HepG2 (cell line): ENCODE data around the gene TUBB4B. TPM values are rescaled to one million over a fixed set of nuclear protein-coding genes. Genes with fewer than 3 reads are reported as not detected.

Source experiments
- ATAC-seq: fragments of 200-7000 bp; cut with Tn5 transposase; 3 replicates; pipeline ENCODE4 v1.9.1; 2020; ENCODE audit warnings: mild to moderate bottlenecking, moderate library complexity
- BruUV-seq: library from RNA; stranded (reverse); fragments of 400-500 nt; replicated peaks from 2 replicates; lab custom pipeline; 2021; lab: Mats Ljungman, UMichigan
- CTCF ChIA-PET: fragments of 300-600 bp; formaldehyde crosslinking; extraction: SDS; loops from one replicate; lab custom pipeline; 2021; ENCODE audit warnings: low total read pairs, inconsistent platforms, low intra/inter-chr PET ratio; lab: Yijun Ruan, JAX
- POLR2A ChIA-PET: fragments of 350-600 bp; sonication (Branson Sonifier 250); formaldehyde crosslinking; loops from one replicate; lab custom pipeline; 2020; ENCODE audit warnings: antibody characterized with exemption, inconsistent platforms; lab: Yijun Ruan, JAX
- DNase-seq: peaks from one replicate; pipeline ENCODE4 v3.0.0-alpha.2; 2015; ENCODE audit warnings: low spot score
- FAIRE-seq: peaks from 3 replicates; lab custom pipeline; 2011; peaks lifted over from hg19 to GRCh38; lab: Jason Lieb, UNC
- H2AFZ ChIP-seq: one replicate; pipeline ENCODE4 v1.6.1; 2011; ENCODE audit warnings: low read length, inconsistent platforms
- H3K27ac ChIP-seq: fragments of 300-600 bp; 3 replicates; pipeline ENCODE4 v1.8.0; 2011; ENCODE audit warnings: mixed run types, mild to moderate bottlenecking, mixed read lengths, low read length, inconsistent platforms; ENCODE audit not compliant: insufficient read depth; ENCODE audit errors: extremely low read length
- H3K27me3 ChIP-seq, 2 experiments: fragments of 200-600 bp in 1 of 2; 2 replicates in 1 of 2; 3 replicates in 1 of 2; pipeline versions ENCODE4 v1.6.0 to v1.8.0; 2011; ENCODE audit warnings: low read length in 2 of 2, mild to moderate bottlenecking in 2 of 2, moderate library complexity in 2 of 2, inconsistent platforms in 1 of 2; ENCODE audit not compliant: insufficient read depth in 2 of 2, control insufficient read depth in 1 of 2
- H3K36me3 ChIP-seq, 2 experiments: fragments of 200-600 bp in 1 of 2; replicated peaks in 1 of 2; 2 replicates in 1 of 2; 3 replicates in 1 of 2; pipeline versions ENCODE4 v1.5.1 to v1.8.0; 2011; ENCODE audit warnings: low read length in 2 of 2, inconsistent platforms in 1 of 2; ENCODE audit not compliant: insufficient read depth in 2 of 2, control insufficient read depth in 1 of 2
- H3K4me1 ChIP-seq: 2 replicates; pipeline ENCODE4 v1.5.1; 2012; ENCODE audit warnings: low read length, inconsistent platforms; ENCODE audit not compliant: insufficient read depth
- H3K4me2 ChIP-seq: 2 replicates; pipeline ENCODE4 v1.6.0; 2011; ENCODE audit warnings: low read depth, low read length, inconsistent platforms
- H3K4me3 ChIP-seq, 3 experiments: fragments of 200-600 bp in 1 of 3; sonication (generic), shearing (Covaris generic) in 1 of 3; replicated peaks in 1 of 3; 2 replicates each; pipeline ENCODE4 v1.5.1; 2011 to 2016; ENCODE audit warnings: low read length in 3 of 3, inconsistent platforms in 2 of 3, low read depth in 2 of 3, mild to moderate bottlenecking in 2 of 3, control low read depth in 1 of 3, mixed read lengths in 1 of 3; ENCODE audit not compliant: insufficient read depth in 1 of 3
- H3K79me2 ChIP-seq: one replicate; pipeline ENCODE4 v1.6.1; 2011; ENCODE audit warnings: low read length, inconsistent platforms; ENCODE audit not compliant: insufficient read depth
- H3K9ac ChIP-seq: 2 replicates; pipeline ENCODE4 v1.6.0; 2011; ENCODE audit warnings: mild to moderate bottlenecking, low read depth, low read length, inconsistent platforms; ENCODE audit not compliant: insufficient read depth
- H3K9me3 ChIP-seq: 2 replicates; pipeline ENCODE4 v1.5.1; 2012; ENCODE audit warnings: mild to moderate bottlenecking, low read length
- H4K20me1 ChIP-seq: 2 replicates; pipeline ENCODE4 v1.6.0; 2011; ENCODE audit warnings: inconsistent platforms, mild to moderate bottlenecking, low read length, moderate library complexity; ENCODE audit not compliant: insufficient read depth
- AGO2 ChIP-seq: fragments of 200-400 bp; formaldehyde crosslinking; optimal IDR thresholded peaks from 2 replicates; pipeline ENCODE3; 2017; ENCODE audit warnings: mild to moderate bottlenecking, low read depth, low read length, moderate library complexity
- HNRNPL ChIP-seq: fragments of 200-400 bp; formaldehyde crosslinking; IDR thresholded peaks from 2 replicates; pipeline ENCODE4 v1.6.1; 2017; ENCODE audit warnings: mild to moderate bottlenecking, low read depth, low read length
- WGBS: methylation state at CpG from one replicate; pipeline ENCODE4 v1.1.6; 2017; ENCODE audit warnings: low lambda C conversion rate; 5-methylcytosine and 5-hydroxymethylcytosine counted together
- in situ Hi-C: cut with HindIII; loops from 2 replicates; pipeline ENCODE4 v1.10.0; 2017; ENCODE audit warnings: low pct_unique_long_range_greater_than_20kb; ENCODE audit not compliant: extremely low pct_ligation_motif_present
- intact Hi-C: fragments of 100-400 bp; cut with micrococcal nuclease; formaldehyde crosslinking; loops from one replicate; pipeline ENCODE4 v1.10.0; 2022; ENCODE audit not compliant: unreplicated experiment
- polyA plus RNA-seq, 8 experiments: library from polyadenylated mRNA; depleted of rRNA in 3 of 8; stranded (reverse) in 7 of 8; unstranded in 1 of 8; fragments of >200 nt; fragmentation: Illumina TruSeq in 4 of 8; extraction: Trizol in 4 of 8; gene quantifications; 2 replicates each; pipeline versions ENCODE4 v1.2.1 to v1.2.3, GENCODE V29; 2011 to 2016; ENCODE audit warnings: low read depth in 4 of 8, missing spikeins in 1 of 8, mixed read lengths in 1 of 8; ENCODE audit not compliant: insufficient read depth in 1 of 8
- total RNA-seq, 5 experiments: library from RNA; depleted of rRNA; stranded (reverse); fragments of >200 nt; fragmentation: Illumina TruSeq; extraction: Trizol; gene quantifications; 2 replicates each; pipeline ENCODE4 v1.2.3, GENCODE V29; 2016; ENCODE audit warnings: low read depth in 1 of 5
- TF ChIP-seq, protein P1 (sequence below): sonication (generic); formaldehyde crosslinking; IDR thresholded peaks from 2 replicates; pipeline ENCODE4 v1.9.0; 2021; ENCODE audit warnings: missing genetic modification reagents, borderline replicate concordance
- TF ChIP-seq, protein P2 (sequence below): sonication (generic); formaldehyde crosslinking; IDR thresholded peaks from 2 replicates; pipeline ENCODE4 v1.5.0; 2020; ENCODE audit warnings: mild to moderate bottlenecking, missing genetic modification reagents, moderate library complexity

Gene TUBB4B
- total and polyA plus RNA-seq, 2 of the 13 experiments (the other 11 are each of a cell fraction or from before 2014, with no cell fraction given) = 182 to 412 TPM

DNA sequence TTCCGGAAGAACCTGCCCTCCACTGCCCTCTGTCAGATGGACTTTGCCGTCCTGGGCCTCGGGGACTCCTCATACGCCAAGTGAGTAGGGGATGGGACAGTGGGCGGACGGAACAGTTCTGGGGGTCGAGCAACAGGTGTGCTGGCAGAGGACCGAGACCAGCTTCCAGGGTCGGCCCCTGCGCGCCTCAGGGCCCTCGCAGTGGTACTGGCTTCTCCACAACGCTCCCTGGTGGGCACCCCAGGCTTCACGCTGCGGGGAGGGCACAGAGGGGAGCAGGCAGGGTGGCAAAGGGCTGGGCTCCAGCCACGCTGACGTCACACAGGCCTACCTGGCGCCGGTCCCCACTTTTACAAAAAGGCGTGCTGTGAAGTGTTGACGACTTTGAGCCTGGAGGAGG is 28.6 kb upstream of the TUBB4B start:
- Histone ChIP-seq H3K4me1 (peaks cover 7% of the 10 kb centered on the region; the same call in 1 of the 2 replicates), H4K20me1 (no peaks in the 10 kb centered on the region), H3K27me3 (no peaks in the 10 kb centered on the region), H3K36me3 (no peaks in the 10 kb centered on the region; a peak in 1 of 5 replicates)
- DNase-seq = no peak
- no peak for ATAC-seq
- TF ChIP-seq AGO2 (peak; percentile 0), HNRNPL (0 out of 2 replicates have a peak, but pooled peaks have one; percentile 74)
- TF ChIP-seq, protein P1, sequence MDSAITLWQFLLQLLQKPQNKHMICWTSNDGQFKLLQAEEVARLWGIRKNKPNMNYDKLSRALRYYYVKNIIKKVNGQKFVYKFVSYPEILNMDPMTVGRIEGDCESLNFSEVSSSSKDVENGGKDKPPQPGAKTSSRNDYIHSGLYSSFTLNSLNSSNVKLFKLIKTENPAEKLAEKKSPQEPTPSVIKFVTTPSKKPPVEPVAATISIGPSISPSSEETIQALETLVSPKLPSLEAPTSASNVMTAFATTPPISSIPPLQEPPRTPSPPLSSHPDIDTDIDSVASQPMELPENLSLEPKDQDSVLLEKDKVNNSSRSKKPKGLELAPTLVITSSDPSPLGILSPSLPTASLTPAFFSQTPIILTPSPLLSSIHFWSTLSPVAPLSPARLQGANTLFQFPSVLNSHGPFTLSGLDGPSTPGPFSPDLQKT = no peak
- TF ChIP-seq, protein P2, sequence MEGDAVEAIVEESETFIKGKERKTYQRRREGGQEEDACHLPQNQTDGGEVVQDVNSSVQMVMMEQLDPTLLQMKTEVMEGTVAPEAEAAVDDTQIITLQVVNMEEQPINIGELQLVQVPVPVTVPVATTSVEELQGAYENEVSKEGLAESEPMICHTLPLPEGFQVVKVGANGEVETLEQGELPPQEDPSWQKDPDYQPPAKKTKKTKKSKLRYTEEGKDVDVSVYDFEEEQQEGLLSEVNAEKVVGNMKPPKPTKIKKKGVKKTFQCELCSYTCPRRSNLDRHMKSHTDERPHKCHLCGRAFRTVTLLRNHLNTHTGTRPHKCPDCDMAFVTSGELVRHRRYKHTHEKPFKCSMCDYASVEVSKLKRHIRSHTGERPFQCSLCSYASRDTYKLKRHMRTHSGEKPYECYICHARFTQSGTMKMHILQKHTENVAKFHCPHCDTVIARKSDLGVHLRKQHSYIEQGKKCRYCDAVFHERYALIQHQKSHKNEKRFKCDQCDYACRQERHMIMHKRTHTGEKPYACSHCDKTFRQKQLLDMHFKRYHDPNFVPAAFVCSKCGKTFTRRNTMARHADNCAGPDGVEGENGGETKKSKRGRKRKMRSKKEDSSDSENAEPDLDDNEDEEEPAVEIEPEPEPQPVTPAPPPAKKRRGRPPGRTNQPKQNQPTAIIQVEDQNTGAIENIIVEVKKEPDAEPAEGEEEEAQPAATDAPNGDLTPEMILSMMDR (CRISPR knock-in tag) = peak; percentile 22; the same call in 1 of the 2 replicates
- TF ChIP-seq, all 625 proteins: peak for 3
- ChIA-PET POLR2A (no interaction called here), CTCF (no interaction called here)
- Histone ChIP-seq H3K9me3 (no peaks in the 10 kb centered on the region), H3K9ac (no peak overlapping the region), H3K4me3 (no peak overlapping the region), H3K4me2 (no peak overlapping the region), H3K27ac (no peak overlapping the region), H2AFZ (no peak overlapping the region), H3K79me2 (no peaks in the 10 kb centered on the region)
- no peak for FAIRE-seq
- 92% methylated on average over 12 of the region's 21 CpGs for WGBS
- in situ Hi-C loops = no loop called here
- intact Hi-C loops = no loop called here
- BruUV-seq = no TSS peak
